GM15510 (cell line): ENCODE data around the gene ZNF792.

Source experiments
- POLR2A ChIP-seq: IDR thresholded peaks from 3 replicates; pipeline ENCODE4 v1.6.1; 2011; ENCODE audit warnings: borderline replicate concordance; ENCODE audit not compliant: insufficient read length; ENCODE audit errors: extremely low read depth

ZNF792 gene

DNA sequence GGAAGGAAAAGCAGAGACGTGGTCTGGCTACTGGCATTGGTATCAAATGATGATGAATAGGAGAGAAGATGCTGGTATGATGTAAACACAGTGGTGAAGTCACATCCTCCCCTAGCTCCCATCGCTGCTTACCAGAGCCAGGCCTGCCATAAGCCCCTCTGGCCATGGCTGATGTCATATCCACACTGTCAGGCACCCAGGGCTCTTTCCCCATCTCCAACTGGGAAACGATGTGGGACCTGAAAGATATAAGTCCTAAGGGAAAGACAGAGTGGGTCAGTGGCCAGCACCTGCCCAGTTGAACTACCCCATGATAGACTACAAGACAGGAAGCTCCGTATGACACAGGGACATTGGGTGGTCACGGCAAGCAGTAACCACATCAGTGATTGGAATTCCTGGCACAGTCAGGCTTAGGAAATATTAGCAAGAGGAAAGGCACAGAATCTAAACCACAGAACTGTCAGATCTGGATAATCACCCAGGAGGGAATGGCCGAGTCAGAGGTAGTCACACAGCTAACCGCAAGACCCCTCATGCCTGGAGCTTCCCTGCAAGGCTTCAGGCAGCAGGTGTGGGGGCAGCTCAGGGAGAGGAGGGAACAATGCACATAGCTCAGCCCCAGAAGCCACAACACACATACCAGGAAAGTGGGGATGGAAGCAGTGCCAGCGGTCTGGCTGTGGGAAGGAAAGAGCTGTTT is 3.8 kb downstream of the ZNF792 start:
- no peak for TF ChIP-seq POLR2A

DNA sequence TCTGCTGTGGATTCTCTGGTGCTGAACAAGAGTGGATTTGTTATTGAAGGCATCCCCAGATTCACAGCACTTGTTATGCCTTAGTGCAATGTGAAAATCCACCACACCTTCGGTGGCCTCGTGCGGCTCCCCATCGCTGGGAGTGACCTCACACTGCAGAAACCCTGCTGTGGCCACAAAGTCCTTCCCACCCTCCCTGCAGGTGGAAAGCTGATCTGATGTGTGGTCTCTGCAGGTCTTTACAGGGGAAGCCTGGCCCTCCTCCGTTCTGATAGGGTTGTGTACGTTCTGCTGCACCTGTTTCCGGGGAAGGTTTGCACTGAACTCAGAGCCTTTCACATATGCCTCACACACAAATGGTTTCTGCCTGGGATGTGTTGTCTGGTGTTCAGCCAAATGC is 5.0 kb downstream of the ZNF792 start:
- no peak for TF ChIP-seq POLR2A

DNA sequence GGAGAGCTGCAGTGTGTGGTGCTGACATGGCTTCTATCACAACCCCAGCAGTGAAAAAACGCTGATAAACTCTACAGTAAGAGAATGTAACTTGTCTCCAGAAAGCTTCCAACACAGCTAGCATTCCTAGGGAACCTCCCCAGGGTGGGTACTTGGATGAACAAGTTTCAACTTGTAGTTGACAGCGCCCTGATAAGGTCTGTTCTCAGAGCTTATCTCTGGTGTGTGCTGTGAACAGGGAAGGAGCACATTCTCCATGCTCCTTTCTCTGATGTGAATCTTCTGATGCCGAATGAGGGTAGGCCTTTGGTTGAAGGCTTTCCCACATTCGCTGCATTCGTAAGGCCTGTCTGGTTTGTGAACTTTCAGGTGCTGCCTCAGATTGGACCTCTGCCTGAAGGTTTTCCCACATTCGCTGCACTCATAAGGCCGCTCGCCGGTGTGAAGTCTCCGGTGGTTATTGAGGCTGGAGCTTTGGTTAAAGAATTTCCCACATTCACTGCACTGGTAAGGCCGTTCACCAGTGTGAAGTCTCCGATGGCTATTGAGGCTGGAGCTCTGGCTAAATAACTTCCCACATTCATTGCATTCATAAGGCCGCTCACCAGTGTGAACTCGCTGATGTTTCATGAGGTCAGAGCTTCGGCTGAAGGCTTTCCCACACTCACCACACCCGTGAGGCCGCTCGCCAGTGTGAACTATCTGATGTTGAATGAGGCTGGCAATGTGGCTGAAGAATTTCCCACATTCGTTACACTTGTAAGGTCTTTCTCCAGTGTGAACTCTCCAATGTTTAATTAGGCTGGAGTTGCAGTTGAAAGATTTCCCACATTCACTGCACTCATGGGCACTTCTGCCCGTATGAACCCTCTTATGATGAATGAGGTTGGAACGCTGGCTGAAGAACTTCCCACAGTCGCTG is 5.9 kb downstream of the ZNF792 start:
- no peak for TF ChIP-seq POLR2A

DNA sequence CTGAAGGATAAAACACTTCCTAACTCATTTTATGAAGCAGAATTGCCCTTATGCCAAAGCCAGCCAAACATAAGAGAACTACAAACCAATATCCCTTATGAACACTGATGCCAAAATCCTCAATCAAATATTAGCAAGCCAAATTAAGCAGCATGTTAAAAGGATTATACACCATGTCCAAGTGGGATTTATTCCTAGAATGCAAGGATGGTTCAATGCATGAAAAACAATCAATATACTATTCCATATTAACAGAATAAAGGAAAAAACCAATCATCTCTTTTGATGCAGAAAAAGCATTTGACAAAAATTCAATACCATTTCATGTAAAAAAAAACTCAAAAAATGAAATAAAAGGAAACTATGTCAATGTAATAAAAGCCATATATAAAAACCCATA is 10.9 kb downstream of the ZNF792 start:
- no peak for TF ChIP-seq POLR2A

DNA sequence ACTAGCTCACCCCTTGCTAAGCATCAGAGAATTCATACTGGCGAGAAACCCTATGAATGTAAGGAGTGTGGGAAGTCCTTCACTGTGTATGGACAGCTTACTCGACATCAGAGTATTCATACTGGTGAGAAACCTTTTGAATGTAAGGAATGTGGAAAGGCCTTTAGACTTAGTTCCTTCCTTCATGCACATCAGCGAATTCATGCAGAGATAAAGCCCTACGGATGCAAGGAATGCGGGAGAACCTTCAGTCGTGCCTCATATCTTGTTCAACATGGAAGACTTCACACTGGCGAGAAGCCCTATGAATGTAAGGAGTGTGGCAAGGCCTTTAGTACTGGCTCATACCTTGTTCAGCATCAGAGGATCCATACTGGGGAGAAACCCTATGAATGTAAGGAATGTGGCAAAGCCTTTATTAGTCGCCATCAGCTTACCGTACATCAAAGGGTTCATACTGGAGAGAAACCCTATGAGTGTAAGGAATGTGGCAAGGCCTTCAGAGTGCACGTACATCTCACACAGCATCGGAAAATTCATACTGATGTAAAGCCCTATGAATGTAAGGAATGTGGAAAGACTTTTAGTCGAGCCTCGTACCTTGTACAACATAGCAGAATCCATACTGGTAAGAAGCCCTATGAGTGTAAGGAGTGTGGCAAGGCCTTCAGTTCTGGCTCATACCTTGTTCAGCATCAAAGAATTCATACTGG is 20.0 kb downstream of the ZNF792 start:
- TF ChIP-seq POLR2A = no peak

DNA sequence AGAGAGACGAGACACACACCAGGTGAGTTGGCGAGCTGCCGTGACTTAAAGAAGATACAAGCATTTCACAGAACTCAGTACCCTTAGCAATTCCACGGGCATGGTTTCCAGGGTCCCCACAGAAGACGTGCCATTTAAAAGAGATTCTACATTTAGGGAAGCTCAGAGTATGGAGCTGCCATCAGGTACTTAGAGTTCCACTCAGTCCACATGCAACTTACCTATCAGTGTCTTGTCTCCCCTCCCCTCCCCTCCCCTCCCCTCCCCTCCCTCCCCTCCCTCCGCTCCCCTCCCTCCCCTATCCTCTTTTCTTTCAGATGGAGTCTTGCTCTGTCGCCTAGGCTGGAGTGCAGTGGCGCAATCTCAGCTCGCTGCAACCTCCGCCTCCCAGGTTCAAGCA is 25.1 kb downstream of the ZNF792 start:
- no peak for TF ChIP-seq POLR2A

DNA sequence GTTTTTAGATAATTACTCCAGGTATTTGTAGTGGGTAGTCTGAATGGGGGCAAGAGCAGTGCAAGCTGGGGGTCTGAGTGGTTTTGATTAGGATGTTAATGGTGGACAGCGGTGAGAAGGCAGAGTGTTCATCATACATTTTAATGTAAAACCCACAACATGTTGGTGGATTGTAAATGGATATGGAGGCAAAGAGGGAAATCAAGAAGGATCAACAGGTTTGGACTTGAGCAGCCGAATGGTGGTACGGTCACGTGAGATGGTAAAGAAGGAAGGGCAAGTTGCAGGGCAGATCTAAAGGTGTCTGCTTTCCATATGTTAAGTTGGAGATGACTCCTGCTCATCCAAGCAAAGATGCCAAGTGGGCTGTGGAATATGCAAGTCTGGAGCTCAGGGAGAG is 27.8 kb downstream of the ZNF792 start:
- no peak for TF ChIP-seq POLR2A

DNA sequence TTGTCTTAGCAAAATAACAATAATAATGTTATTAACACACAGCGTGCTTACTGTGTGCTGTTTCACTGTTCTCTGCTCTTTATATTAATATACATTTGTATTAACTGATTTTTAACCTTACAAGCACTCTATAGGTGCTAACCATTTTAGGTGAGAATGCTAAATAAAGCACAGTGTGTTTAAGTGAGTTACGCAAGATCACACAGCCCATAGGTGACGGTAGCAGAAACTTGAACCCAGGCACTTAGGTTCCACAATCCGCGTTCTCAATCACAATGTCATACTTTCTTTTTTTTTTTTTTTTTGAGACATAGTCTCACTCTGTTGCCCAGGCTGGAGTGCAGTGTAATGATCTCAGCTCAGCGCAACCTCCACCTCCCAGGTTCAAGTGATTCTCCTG is 31.5 kb downstream of the ZNF792 start:
- no peak for TF ChIP-seq POLR2A

DNA sequence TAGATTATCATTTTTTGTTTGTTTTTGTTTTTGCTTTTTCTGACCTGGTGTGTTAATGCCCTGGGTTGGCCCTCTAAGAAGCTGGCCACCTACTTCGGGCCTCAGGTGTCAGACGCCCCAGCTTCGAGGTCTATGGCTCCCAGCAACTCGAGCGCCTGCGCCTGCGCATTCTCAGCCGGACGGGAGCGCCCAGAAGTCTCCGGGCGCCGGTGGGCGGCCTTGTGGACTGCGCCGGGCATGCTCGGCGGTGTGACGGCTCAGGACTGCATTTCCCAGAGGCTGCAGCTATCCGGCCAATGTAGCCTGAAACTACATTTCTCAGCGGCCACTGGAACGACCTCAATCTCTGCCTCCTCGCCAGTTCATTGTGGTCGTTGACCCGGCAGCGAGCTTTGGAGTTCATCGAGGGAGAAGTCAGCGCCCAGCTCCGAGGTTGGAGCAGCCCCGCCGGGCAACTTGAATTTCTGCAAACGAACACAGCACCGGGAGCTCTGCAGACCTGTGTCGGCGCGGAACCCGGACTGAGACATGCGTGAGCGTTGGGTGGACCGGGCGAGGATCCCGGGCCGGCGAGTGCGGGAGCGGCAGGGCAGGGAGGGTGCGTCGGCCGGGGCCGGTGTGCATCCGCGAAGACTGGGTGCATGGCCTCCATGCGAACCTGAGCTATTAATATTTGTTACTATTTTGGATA is 37.2 kb downstream of the ZNF792 start, which contains the start of gene ZNF30:
Gene ZNF30, plus strand, starts transcription at position 219 of the 691 bp plus-strand sequence. CDS start 3,045 bp downstream, outside the sequence.
- peak; percentile 67 for TF ChIP-seq POLR2A

DNA sequence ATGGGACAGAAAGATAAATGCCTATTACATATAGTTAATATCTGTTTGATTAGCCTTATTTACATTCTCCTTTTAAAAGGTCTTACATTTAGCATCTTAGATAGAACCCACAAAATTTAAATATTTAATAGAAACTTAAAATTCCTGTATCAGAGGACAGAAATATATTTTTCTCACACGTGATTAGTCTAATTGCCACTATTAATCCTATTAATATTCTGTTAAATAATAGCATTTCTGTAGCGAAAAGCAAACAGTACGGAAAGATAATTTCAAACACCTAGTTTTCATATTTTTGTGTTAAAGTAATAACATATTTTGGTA is 37.7 kb downstream of the ZNF792 start:
- TF ChIP-seq POLR2A = no peak

DNA sequence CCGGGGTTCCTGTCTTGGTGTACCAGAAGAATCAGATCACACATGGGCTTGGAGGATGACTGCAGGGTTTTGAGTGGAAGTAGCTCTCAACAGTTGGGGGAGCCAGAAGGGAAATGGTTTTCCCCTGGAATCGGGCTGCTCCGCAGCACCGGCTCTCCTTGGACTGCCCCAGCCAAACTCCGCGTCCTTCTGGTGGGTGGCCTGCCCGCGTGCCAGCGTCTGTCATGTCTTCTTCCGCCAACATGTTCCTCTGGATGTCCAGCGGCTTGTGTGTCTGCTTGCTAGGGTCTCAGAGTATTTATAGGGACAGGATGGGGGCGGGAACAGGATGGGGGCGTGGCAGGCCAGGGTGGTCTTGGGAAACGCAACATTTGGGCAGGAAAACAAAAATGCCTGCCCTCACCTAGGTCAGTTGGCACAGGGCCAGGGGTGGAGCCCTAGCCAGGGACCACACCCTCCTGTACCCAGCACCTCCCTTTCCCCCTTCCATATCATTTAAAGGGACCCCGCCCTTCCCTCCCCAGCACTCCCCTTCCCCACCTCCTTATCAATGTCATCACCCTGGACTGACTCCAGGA is 38.7 kb downstream of the ZNF792 start:
- TF ChIP-seq POLR2A = no peak

DNA sequence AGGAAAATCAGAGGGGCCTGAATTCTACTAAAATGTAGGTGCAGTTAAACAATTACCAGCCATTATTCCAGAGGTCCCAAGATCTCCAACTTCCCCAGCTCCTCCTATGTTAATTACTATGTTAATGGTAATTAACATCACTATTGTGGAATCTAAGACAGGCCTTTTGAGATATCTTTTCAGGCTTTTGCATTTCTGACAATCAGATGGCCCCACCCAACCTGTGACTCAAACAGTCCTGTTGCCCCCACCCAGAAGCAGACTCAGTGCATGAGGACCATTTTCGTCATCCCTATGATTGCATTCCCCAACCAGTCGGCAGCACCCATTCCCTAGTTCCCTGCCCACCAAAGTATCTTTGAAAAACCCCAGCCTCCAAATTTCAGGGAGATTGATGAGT is 45.8 kb downstream of the ZNF792 start:
- no peak for TF ChIP-seq POLR2A

DNA sequence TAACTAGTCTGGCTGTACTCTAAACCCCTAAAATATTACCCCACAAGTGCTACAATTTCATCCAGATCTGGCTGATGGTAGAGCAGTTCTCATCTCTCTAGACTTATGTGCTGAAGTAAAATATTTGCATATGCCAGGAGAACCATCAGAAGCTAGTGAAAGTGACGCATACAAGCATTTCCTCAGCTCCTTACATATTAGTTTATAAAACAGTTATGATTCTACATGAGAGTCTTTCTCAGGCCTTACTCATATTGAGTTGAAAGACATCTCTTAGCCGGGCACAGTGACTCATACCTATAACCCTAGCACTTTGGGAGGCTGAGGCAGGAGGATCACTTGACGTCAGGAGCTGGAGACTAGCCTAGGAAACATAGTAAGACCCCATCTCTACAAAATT is 53.3 kb downstream of the ZNF792 start:
- TF ChIP-seq POLR2A = no peak
